Right lobe of liver (tissue), 4 donors: ENCODE measurements around the gene SAP30L.

Experiments
- POLR2A ChIP-seq: fragments of 450-650 bp; IDR thresholded peaks from one replicate; pipeline ENCODE4 v1.6.1; 2017; ENCODE audit warnings: antibody characterized with exemption, mild to moderate bottlenecking
- TF ChIP-seq, protein P1 (sequence below), 4 donors: fragments of 200-600 bp in 3 of 4; fragments of 450-650 bp in 1 of 4; IDR thresholded peaks; one replicate each; pipeline versions ENCODE4 v1.5.1 to v1.8.0; 2016 to 2022; ENCODE audit warnings: antibody characterized with exemption in 4 of 4, mild to moderate bottlenecking in 2 of 4
- donor health status: DM: no; HTN: no; CAD: no.
- donor health status: DM: no; HTN: no; CAD: no.
- donor health status: DM: no; HTN: yes; CAD: no.

DNA sequence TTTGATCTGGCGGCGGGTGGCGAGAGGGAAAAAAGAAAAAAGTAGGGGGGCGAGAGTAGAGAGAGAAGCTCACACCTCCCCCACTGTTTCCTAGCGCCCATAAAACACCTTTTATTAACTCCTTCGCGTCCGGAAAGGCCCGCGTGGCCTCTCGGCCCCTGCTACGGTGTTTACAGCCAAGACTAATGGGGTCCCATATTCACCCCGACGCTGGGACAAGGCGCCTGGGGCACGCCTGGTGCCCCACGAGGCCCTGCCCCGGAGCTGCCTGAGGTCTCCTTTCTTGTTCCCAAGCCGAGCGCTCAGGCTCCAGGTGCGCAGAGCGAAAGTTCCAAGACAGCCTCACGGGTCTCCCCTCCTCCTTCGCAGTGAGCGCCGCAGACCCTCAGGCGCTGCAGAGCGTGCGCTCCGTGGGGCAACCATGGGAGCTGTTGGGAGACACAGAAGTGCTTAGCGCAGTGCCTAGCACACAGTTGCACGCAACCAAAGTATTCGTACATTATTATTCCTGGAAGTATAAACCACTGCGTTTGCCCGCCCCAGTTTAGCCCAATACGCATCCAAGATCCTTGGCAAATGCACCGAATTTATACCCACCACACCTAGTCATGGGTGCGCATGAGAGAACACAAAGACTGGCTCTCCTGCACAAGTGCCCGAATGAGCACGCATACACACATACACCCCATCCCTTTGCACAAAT lies 27.9 kb downstream of the SAP30L start:
- TF ChIP-seq, protein P1, sequence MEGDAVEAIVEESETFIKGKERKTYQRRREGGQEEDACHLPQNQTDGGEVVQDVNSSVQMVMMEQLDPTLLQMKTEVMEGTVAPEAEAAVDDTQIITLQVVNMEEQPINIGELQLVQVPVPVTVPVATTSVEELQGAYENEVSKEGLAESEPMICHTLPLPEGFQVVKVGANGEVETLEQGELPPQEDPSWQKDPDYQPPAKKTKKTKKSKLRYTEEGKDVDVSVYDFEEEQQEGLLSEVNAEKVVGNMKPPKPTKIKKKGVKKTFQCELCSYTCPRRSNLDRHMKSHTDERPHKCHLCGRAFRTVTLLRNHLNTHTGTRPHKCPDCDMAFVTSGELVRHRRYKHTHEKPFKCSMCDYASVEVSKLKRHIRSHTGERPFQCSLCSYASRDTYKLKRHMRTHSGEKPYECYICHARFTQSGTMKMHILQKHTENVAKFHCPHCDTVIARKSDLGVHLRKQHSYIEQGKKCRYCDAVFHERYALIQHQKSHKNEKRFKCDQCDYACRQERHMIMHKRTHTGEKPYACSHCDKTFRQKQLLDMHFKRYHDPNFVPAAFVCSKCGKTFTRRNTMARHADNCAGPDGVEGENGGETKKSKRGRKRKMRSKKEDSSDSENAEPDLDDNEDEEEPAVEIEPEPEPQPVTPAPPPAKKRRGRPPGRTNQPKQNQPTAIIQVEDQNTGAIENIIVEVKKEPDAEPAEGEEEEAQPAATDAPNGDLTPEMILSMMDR (IDR thresholded peaks at IDR 0.05) = no peak
- no peak for TF ChIP-seq POLR2A
